22Rv1 (cell line): Measurements from ENCODE around the gene STKLD1.

Source experiments
- H3K27ac ChIP-seq: fragments of 450-650 bp; 2 replicates; pipeline ENCODE4 v1.5.1; 2017
- ZFX ChIP-seq: fragments of 450-650 bp; IDR thresholded peaks from 2 replicates; pipeline ENCODE4 v1.6.1; 2017; ENCODE audit warnings: antibody characterized with exemption, borderline replicate concordance
- TF ChIP-seq, protein P1 (sequence below): fragments of 450-650 bp; IDR thresholded peaks from 2 replicates; pipeline ENCODE4 v1.5.1; 2017; ENCODE audit warnings: mild to moderate bottlenecking

Gene STKLD1

DNA sequence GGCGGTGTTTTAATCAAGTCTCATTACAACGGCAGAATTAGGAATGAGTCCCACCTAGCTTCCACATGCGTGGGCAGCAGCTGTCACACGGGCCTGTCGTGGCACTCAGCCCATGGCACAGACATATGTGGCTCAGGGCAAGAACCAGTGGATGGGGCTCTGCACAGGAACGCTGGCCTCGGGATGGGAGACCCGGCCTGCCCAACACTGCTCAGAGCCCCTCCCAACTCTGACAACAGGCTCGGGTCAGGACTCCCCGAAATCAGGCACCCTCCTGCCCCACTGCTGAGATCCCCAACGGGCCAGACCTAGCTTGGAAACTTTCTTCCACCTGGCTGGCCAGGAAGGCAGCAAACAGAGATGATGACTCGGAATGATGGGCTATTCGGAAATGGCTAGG, 35.2 kb upstream of the STKLD1 start:
- no peak overlapping the region for H3K27ac ChIP-seq
- no peak for TF ChIP-seq ZFX
- TF ChIP-seq, protein P1, sequence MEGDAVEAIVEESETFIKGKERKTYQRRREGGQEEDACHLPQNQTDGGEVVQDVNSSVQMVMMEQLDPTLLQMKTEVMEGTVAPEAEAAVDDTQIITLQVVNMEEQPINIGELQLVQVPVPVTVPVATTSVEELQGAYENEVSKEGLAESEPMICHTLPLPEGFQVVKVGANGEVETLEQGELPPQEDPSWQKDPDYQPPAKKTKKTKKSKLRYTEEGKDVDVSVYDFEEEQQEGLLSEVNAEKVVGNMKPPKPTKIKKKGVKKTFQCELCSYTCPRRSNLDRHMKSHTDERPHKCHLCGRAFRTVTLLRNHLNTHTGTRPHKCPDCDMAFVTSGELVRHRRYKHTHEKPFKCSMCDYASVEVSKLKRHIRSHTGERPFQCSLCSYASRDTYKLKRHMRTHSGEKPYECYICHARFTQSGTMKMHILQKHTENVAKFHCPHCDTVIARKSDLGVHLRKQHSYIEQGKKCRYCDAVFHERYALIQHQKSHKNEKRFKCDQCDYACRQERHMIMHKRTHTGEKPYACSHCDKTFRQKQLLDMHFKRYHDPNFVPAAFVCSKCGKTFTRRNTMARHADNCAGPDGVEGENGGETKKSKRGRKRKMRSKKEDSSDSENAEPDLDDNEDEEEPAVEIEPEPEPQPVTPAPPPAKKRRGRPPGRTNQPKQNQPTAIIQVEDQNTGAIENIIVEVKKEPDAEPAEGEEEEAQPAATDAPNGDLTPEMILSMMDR = no peak

- TF ChIP-seq, protein P1 = no peak
- TF ChIP-seq ZFX = no peak
- no peak overlapping the region for H3K27ac ChIP-seq
Measured at GRCh38 chr9:133341369-133342068, 34.6 kb upstream of the STKLD1 start.

GRCh38 chr9:133342069-133342406, 34.1 kb upstream of the STKLD1 start:
- H3K27ac ChIP-seq = no peak overlapping the region
- TF ChIP-seq ZFX = no peak
- TF ChIP-seq, protein P1 = peak; percentile 16

GRCh38 chr9:133342570-133342969, 33.6 kb upstream of the STKLD1 start:
- no peak overlapping the region for H3K27ac ChIP-seq
- TF ChIP-seq, protein P1 = no peak
- no peak for TF ChIP-seq ZFX

- TF ChIP-seq, protein P1 = no peak
- TF ChIP-seq ZFX = no peak
- H3K27ac ChIP-seq = no peak overlapping the region
Measured at GRCh38 chr9:133344071-133344470, 32.1 kb upstream of the STKLD1 start.

GRCh38 chr9:133344979-133345378, 31.2 kb upstream of the STKLD1 start:
- no peak overlapping the region for H3K27ac ChIP-seq
- TF ChIP-seq ZFX = no peak
- TF ChIP-seq, protein P1 = no peak

DNA sequence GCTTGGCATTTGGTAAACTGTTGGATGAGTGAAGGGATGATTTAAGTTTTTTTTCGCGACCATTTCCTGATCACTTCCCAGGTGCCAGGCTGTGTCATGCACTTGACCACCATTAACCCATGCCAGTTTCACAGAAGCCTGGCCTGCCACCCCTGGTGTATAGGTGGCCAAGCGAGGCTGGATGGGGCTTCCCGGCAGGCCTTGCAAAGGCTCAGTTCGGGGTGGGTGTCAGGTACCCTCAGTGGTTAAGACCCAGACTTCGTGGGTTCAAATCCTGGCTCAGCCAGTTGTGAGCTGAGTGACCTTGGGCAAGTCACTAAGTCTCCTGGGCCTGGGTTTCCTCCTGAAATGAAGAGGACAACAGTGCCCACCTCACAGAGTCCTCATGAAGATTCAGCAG, 30.6 kb upstream of the STKLD1 start:
- no peak overlapping the region for H3K27ac ChIP-seq
- TF ChIP-seq, protein P1 = no peak
- no peak for TF ChIP-seq ZFX
